ENCODE measurements around the gene RAB11FIP4. TPM values are rescaled to one million over a fixed set of nuclear protein-coding genes. Genes with fewer than 3 reads are reported as not detected.

The RAB11FIP4 gene
- total and polyA plus RNA-seq, 2 of the 13 experiments (the other 11 are each of a cell fraction or from before 2014, with no cell fraction given), result 28.0 to 89.3 TPM

GRCh38 chr17:31549121-31549524 lies 157.6 kb downstream of the RAB11FIP4 start (continued):
- TF ChIP-seq IRF9 (CRISPR knock-in tag; IDR thresholded peaks at IDR 0.05; ENCODE audit: borderline replicate concordance) (0 out of 2 replicates have a peak, but pooled peaks have one; percentile 46), ZBTB3 (CRISPR knock-in tag; IDR thresholded peaks at IDR 0.05; ENCODE audit: borderline replicate concordance, low read depth) (no peak), BRF2 (CRISPR knock-in tag; IDR thresholded peaks at IDR 0.05) (no peak), SNAPC2 (CRISPR knock-in tag; IDR thresholded peaks at IDR 0.05) (0 out of 2 replicates have a peak, but pooled peaks have one; percentile 9), SATB2 (CRISPR knock-in tag; IDR thresholded peaks at IDR 0.05) (no peak), ZNF782 (CRISPR knock-in tag; IDR thresholded peaks at IDR 0.05; ENCODE audit: borderline replicate concordance) (no peak), TEAD3 (CRISPR knock-in tag; optimal IDR thresholded peaks at IDR 0.05; ENCODE audit: borderline replicate concordance) (peak; percentile 5), FLYWCH1 (CRISPR knock-in tag; IDR thresholded peaks at IDR 0.05) (no peak), E2F1 (CRISPR knock-in tag; IDR thresholded peaks at IDR 0.05) (no peak), DMAP1 (CRISPR knock-in tag; IDR thresholded peaks at IDR 0.05) (0 out of 2 replicates have a peak, but pooled peaks have one; percentile 15), SOX6 (IDR thresholded peaks at IDR 0.05) (no peak), SOX6 (CRISPR knock-in tag; IDR thresholded peaks at IDR 0.05) (0 out of 2 replicates have a peak, but pooled peaks have one; percentile 2), MEIS2 (CRISPR knock-in tag; IDR thresholded peaks at IDR 0.05) (0 out of 2 replicates have a peak, but pooled peaks have one; percentile 1), ZNF710 (CRISPR knock-in tag; IDR thresholded peaks at IDR 0.05; ENCODE audit: borderline replicate concordance) (0 out of 2 replicates have a peak, but pooled peaks have one; percentile 19), HOXA9 (CRISPR knock-in tag; IDR thresholded peaks at IDR 0.05; ENCODE audit: borderline replicate concordance) (0 out of 2 replicates have a peak, but pooled peaks have one; percentile 80), DBP (CRISPR knock-in tag; IDR thresholded peaks at IDR 0.05; ENCODE audit: not compliant biosample characterization) (no peak), IRF2 (CRISPR knock-in tag; IDR thresholded peaks at IDR 0.05) (0 out of 2 replicates have a peak, but pooled peaks have one; percentile 21), SOX5 (CRISPR knock-in tag; IDR thresholded peaks at IDR 0.05; ENCODE audit: borderline replicate concordance) (no peak), ZKSCAN1 (IDR thresholded peaks at IDR 0.05; ENCODE audit: low read length) (no peak), NCOR1 (IDR thresholded peaks at IDR 0.05; ENCODE audit: borderline replicate concordance, low read length) (peak; percentile 11; the same call in 1 of the 2 replicates)
- TF ChIP-seq, protein P1, sequence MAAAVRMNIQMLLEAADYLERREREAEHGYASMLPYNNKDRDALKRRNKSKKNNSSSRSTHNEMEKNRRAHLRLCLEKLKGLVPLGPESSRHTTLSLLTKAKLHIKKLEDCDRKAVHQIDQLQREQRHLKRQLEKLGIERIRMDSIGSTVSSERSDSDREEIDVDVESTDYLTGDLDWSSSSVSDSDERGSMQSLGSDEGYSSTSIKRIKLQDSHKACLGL (CRISPR knock-in tag; IDR thresholded peaks at IDR 0.05), result 0 out of 2 replicates have a peak, but pooled peaks have one; percentile 9
- TF ChIP-seq, protein P2, sequence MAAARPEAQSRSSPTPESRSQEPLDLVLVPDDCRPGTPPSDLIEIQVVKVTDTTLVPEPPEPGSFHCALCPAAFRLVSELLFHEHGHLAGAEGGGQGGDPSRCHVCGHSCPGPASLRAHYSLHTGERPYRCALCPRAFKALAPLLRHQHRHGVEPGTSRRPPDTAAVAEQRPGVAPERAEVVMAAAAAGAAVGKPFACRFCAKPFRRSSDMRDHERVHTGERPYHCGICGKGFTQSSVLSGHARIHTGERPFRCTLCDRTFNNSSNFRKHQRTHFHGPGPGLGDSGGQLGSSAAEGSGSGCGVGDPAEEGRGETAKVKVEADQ (CRISPR knock-in tag; IDR thresholded peaks at IDR 0.05; ENCODE audit: borderline replicate concordance), result 0 out of 2 replicates have a peak, but pooled peaks have one; percentile 4

Measured in HepG2 (cell line).